Measurements from ENCODE around the gene PTGIS.
A peak's percentile ranks its signal among the peaks of the same experiment; 100 is the strongest.

Gene PTGIS

DNA sequence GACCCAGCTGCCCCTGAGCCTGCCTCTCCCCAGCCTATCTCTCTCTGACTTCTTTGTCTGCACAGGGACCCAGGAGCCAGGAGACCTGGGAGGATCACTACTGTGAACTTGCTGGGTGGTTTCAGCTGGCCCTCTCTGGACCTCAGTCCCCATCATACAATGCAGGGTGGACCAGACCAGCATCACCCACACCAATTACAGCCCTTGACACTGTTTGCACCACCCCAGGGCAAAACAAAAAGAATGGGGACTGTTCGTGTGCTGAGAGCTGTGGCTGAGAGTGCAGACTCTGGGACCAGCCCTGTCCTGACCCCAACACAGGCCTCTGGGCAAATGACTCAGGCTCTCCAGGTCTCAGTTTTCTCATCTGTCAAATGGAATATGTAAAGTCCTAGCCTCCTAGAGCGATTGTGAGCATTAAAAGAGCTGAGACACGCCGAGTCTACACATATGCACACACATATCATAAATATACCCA, 25.4 kb downstream of the PTGIS start:
- CTCF ChIA-PET = interaction anchor here (0.9 to 10.0 kb wide), 25 partner anchors 9 to 573 kb away, joined by 3 to 169 read pairs (median 6); no protein-coding TSS in a partner anchor
- POLR2A ChIA-PET = no interaction called here
- TF ChIP-seq, protein P1, sequence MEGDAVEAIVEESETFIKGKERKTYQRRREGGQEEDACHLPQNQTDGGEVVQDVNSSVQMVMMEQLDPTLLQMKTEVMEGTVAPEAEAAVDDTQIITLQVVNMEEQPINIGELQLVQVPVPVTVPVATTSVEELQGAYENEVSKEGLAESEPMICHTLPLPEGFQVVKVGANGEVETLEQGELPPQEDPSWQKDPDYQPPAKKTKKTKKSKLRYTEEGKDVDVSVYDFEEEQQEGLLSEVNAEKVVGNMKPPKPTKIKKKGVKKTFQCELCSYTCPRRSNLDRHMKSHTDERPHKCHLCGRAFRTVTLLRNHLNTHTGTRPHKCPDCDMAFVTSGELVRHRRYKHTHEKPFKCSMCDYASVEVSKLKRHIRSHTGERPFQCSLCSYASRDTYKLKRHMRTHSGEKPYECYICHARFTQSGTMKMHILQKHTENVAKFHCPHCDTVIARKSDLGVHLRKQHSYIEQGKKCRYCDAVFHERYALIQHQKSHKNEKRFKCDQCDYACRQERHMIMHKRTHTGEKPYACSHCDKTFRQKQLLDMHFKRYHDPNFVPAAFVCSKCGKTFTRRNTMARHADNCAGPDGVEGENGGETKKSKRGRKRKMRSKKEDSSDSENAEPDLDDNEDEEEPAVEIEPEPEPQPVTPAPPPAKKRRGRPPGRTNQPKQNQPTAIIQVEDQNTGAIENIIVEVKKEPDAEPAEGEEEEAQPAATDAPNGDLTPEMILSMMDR (IDR thresholded peaks at IDR 0.05; ENCODE audit: control extremely low read depth, extremely low read depth, low read depth, missing control alignments) = no peak

DNA sequence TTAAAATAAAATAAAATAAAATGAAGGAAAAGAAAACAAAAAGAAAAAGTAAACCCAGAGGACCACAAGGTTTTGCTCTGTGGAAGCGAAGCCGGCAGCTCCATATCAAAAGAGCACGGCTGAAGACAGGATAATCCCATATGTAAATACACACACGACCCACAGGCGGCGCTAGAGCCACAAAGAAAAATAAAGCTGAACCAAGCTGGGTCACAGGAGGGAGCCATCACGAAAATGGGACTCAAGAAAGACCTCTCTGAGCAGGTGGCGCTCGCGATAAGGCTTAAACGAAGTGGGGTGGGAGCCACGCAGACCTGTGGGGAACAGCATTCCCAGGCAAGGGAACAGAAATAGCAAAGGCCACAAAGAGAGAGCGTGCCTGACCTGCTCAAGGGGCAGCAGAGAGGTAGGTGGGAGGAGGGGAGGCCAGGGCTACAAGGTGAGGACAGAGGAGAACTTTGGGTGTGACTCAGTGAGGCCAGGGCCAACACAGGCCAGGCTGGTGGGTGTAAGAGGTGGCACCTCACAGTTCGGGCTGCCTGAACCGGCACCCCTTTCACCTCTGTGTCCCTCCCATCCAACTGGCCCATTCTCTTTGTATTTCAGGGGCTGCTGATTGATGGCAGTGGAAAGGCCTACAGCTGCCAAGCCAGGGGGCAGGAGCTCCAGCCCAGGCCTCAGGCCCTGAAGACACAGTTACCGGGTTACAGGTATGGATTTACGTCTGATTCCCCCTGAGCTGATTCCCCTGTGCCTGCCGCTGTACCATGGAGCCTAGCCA, 26.0 kb downstream of the PTGIS start:
- ChIA-PET CTCF (interaction anchor here (0.6 to 10.0 kb wide), 48 partner anchors 9 to 574 kb away, joined by 3 to 169 read pairs (median 4); partner anchors contain the start of gene SPATA2), POLR2A (interaction anchor here (0.5 kb wide), 1 partner anchor 341 kb away, joined by 5 read pairs; no protein-coding TSS in a partner anchor)
- DNase-seq (ENCODE audit: extremely low spot score) = peak; percentile 80
- TF ChIP-seq, protein P1 (IDR thresholded peaks at IDR 0.05; ENCODE audit: control extremely low read depth, extremely low read depth, low read depth, missing control alignments) = peak; percentile 83

More for the DNA sequence above, 25.4 kb downstream of the PTGIS start:
- no peak for DNase-seq (ENCODE audit: extremely low spot score)

DNA sequence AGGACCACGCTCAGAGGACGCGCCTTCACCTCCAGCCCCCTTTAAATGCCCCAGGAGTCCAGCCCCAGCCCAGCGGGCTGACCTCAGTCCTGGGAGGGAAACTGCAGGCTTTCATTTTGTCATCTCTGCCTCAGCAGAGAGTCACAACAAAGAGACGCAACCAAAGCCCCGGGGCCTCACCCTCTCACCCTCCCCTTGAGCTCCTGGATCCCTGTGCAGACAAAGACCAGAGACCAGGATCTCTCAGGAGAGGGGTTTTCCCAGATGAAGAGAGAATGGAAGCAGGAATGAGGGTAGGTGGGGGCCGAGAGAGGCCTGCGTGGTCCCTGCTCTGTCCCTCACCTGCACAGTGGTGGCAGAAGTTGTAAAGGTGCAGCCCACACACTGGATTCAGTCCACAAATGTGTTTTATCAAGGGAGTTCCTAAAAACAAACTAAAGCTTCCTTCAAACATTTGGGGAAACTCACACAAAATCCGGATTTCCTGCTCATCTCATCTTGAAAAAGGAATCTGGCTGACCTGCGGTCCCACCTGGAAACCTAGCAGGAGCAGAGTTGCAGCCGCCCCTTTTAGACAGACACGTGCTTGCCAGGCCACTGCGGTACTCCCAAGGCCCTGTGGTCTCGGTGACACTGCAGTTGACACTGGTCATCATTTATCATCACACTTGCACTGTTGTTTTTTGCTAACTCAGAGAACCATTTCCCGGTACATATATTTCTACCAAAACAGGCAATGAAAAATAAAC, 27.1 kb downstream of the PTGIS start:
- POLR2A ChIA-PET = interaction anchor here (0.5 kb wide), 1 partner anchor 342 kb away, joined by 5 read pairs; no protein-coding TSS in a partner anchor
- TF ChIP-seq, protein P1 (IDR thresholded peaks at IDR 0.05; ENCODE audit: control extremely low read depth, extremely low read depth, low read depth, missing control alignments) = no peak
- CTCF ChIA-PET = interaction anchor here (0.6 to 10.0 kb wide), 49 partner anchors 9 to 1082 kb away, joined by 3 to 169 read pairs (median 4); partner anchors contain the start of gene SPATA2
- DNase-seq (ENCODE audit: extremely low spot score) = no peak

DNA sequence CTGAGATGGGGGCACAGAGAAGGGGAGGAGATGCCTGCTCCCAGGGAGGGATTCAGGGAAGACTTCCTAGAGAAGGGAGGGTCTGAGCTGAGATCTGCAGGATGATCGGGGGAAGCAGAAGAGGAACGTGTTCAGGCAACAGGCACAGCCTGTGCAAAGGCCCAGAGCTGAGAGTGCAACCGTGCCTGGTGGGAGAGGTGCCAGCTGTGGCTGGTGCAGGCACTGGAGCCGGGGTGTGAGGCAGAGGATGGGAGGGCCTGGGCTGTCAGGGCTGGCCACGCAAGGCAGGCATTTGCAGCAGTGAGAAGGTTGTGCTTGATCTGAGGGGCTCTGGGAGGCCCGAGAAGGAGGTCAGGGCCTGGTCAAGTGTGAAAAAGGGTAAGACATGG, 27.7 kb downstream of the PTGIS start:
- CTCF ChIA-PET = interaction anchor here (1.1 to 10.0 kb wide), 12 partner anchors 10 to 347 kb away, joined by 3 to 169 read pairs (median 6); no protein-coding TSS in a partner anchor
- DNase-seq (ENCODE audit: extremely low spot score) = no peak
- TF ChIP-seq, protein P1 (IDR thresholded peaks at IDR 0.05; ENCODE audit: control extremely low read depth, extremely low read depth, low read depth, missing control alignments) = no peak
- POLR2A ChIA-PET = no interaction called here

DNA sequence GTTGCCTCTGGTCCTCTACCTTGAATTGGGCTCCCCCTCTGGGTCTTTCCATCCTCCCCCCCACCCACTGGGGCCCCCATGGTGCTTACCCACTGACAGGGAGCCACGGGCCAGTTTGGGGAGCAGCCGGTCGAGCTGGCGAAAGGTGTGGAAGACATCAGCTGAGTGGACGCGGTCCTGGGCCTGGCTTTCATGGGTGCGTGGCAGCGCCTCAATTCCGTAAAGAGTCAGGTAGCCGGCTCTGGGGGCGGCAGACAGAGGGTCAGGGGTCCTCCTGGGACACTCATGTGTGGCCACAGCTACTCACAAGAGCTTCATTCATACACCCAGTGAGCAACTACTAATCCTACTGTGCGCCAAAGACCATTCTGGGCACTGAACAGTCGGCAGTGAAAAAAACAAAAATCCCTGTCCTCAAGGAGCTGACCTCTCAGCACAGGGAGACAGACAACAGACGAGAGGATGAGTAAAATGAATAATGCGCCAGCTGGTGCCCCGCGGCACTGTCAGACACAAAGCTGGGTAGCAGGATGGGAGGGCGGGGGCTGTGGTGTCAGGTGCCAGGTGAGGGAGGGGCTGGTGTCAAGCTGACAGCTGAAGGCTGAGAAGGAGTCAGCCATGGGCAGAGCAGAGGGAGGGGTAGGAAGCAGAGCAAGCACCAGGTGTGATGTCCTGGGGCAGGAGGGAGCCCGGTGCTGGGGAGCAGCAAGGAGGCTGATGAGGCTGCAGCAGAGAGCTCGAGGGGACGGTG, 28.3 kb downstream of the PTGIS start:
- ChIA-PET POLR2A (no interaction called here), CTCF (interaction anchor here (1.1 to 10.0 kb wide), 11 partner anchors 11 to 347 kb away, joined by 3 to 169 read pairs (median 3); no protein-coding TSS in a partner anchor)
- no peak for DNase-seq (ENCODE audit: extremely low spot score)
- TF ChIP-seq, protein P1 (IDR thresholded peaks at IDR 0.05; ENCODE audit: control extremely low read depth, extremely low read depth, low read depth, missing control alignments) = no peak

Data from GM10248 (cell line).